ENCODE data around the gene WAS. TPM values are rescaled to one million over a fixed set of nuclear protein-coding genes. Genes with fewer than 3 reads are reported as not detected.
"Not testable (repeated sequence)": the region's sequence is repeated elsewhere in the genome, so short reads cannot be mapped to it uniquely, and the experiment has no call there.

WAS gene
- total and polyA plus RNA-seq, 2 of the 8 experiments (the other 6 are each of a cell fraction or from before 2014, with no cell fraction given): 0.63 to 0.65 TPM

GRCh38 chrX:48654746-48655145, 28.9 kb upstream of the WAS start:
- not testable (repeated sequence) for H3K18ac ChIP-seq (ENCODE audit: extremely low read depth, low read length); H2BK5ac ChIP-seq (ENCODE audit: low read depth, low read length); H3K27me3 ChIP-seq (replicated peaks in 1 of 4; ENCODE audit: control insufficient read depth in 3 of 4, extremely low read depth in 1 of 4, insufficient read depth in 3 of 4, low read length in 3 of 4); H3K36me3 ChIP-seq (ENCODE audit: control insufficient read depth in 2 of 4, insufficient read depth in 4 of 4, low read length in 3 of 4); H3K14ac ChIP-seq (ENCODE audit: insufficient read length); H2BK20ac ChIP-seq (ENCODE audit: low read length); H3K23me2 ChIP-seq (ENCODE audit: low read depth, low read length); H3K9me3 ChIP-seq (ENCODE audit: insufficient read depth in 2 of 2, low read depth in 1 of 2, low read length in 1 of 2); H3K4me2 ChIP-seq (ENCODE audit: insufficient read depth in 1 of 2, low read depth in 2 of 2, low read length in 2 of 2); H2BK12ac ChIP-seq (ENCODE audit: low read depth, low read length); H3K79me2 ChIP-seq (ENCODE audit: control insufficient read depth in 1 of 2, insufficient read depth in 2 of 2, low read length in 2 of 2); H4K5ac ChIP-seq (ENCODE audit: insufficient read length, low read depth, low read length); FAIRE-seq; H3K9ac ChIP-seq (replicated peaks in 1 of 4; ENCODE audit: extremely low read depth in 1 of 4, low read depth in 3 of 4, low read length in 3 of 4); H3K79me1 ChIP-seq (ENCODE audit: low read depth, low read length); H3K4me1 ChIP-seq (replicated peaks in 1 of 4; ENCODE audit: control insufficient read depth in 3 of 4, insufficient read depth in 4 of 4, low read length in 3 of 4); H3K23ac ChIP-seq (ENCODE audit: insufficient read length); H3K4ac ChIP-seq (replicated peaks; ENCODE audit: insufficient read length, low read depth, low read length); H4K20me1 ChIP-seq (replicated peaks in 1 of 2; ENCODE audit: control insufficient read depth in 1 of 2, insufficient read depth in 2 of 2, low read length in 2 of 2); DNase-seq (ENCODE audit: low read depth in 1 of 2, low spot score in 2 of 2); H2BK120ac ChIP-seq (replicated peaks; ENCODE audit: low read depth, low read length); H3K27ac ChIP-seq (ENCODE audit: low read depth, low read length); H4K8ac ChIP-seq (ENCODE audit: extremely low read depth, insufficient read depth, low read length); H3K4me3 ChIP-seq (ENCODE audit: extremely low read depth in 1 of 4, insufficient read depth in 2 of 4, low read depth in 3 of 4, low read length in 4 of 4); H4K91ac ChIP-seq (replicated peaks; ENCODE audit: insufficient read length, low read length); H3K56ac ChIP-seq (replicated peaks; ENCODE audit: insufficient read length, low read depth, low read length); H2AK5ac ChIP-seq (ENCODE audit: low read depth, low read length); H2BK15ac ChIP-seq (ENCODE audit: low read length); H2AFZ ChIP-seq (ENCODE audit: low read length)
- ChIA-PET POLR2A (ENCODE audit: partially characterized antibody) (interaction anchor here (1.2 kb wide), 2 partner anchors 37 to 243 kb away, joined by 3 read pairs; partner anchors contain the start of genes PQBP1 and TIMM17B), CTCF (ENCODE audit: partially characterized antibody) (interaction anchor here (0.6 kb wide), 1 partner anchor 16 kb away, joined by 3 read pairs; no protein-coding TSS in a partner anchor)
- 83% methylated on average over 9 of the region's 19 CpGs; no CpG with 5 or more reads in 1 of the 2 experiments for WGBS, 2 experiments (ENCODE audit: extremely low coverage in 1 of 2, insufficient coverage in 1 of 2, insufficient read length in 1 of 2, insufficient replicate concordance in 2 of 2, low coverage in 1 of 2, low lambda C conversion rate in 2 of 2, missing lambda C conversion rate in 1 of 2)

GRCh38 chrX:48659686-48660085, 23.9 kb upstream of the WAS start:
- H3K79me2 ChIP-seq (ENCODE audit: control insufficient read depth in 1 of 2, insufficient read depth in 2 of 2, low read length in 2 of 2); H2BK20ac ChIP-seq (ENCODE audit: low read length); H3K23ac ChIP-seq (ENCODE audit: insufficient read length); H3K4me1 ChIP-seq (replicated peaks in 1 of 4; ENCODE audit: control insufficient read depth in 3 of 4, insufficient read depth in 4 of 4, low read length in 3 of 4); H2BK5ac ChIP-seq (ENCODE audit: low read depth, low read length); H3K36me3 ChIP-seq (ENCODE audit: control insufficient read depth in 2 of 4, insufficient read depth in 4 of 4, low read length in 3 of 4); H3K4ac ChIP-seq (replicated peaks; ENCODE audit: insufficient read length, low read depth, low read length); H3K27ac ChIP-seq (ENCODE audit: low read depth, low read length); H3K14ac ChIP-seq (ENCODE audit: insufficient read length); POLR2A ChIA-PET (ENCODE audit: partially characterized antibody); H3K18ac ChIP-seq (ENCODE audit: extremely low read depth, low read length); DNase-seq (ENCODE audit: low read depth in 1 of 2, low spot score in 2 of 2); H4K8ac ChIP-seq (ENCODE audit: extremely low read depth, insufficient read depth, low read length); H2BK12ac ChIP-seq (ENCODE audit: low read depth, low read length); H3K9ac ChIP-seq (replicated peaks in 1 of 4; ENCODE audit: extremely low read depth in 1 of 4, low read depth in 3 of 4, low read length in 3 of 4); H3K23me2 ChIP-seq (ENCODE audit: low read depth, low read length); H2AFZ ChIP-seq (ENCODE audit: low read length); H2BK120ac ChIP-seq (replicated peaks; ENCODE audit: low read depth, low read length); H3K79me1 ChIP-seq (ENCODE audit: low read depth, low read length); H3K4me2 ChIP-seq (ENCODE audit: insufficient read depth in 1 of 2, low read depth in 2 of 2, low read length in 2 of 2); H3K9me3 ChIP-seq (ENCODE audit: insufficient read depth in 2 of 2, low read depth in 1 of 2, low read length in 1 of 2); FAIRE-seq; H4K20me1 ChIP-seq (replicated peaks in 1 of 2; ENCODE audit: control insufficient read depth in 1 of 2, insufficient read depth in 2 of 2, low read length in 2 of 2); H4K5ac ChIP-seq (ENCODE audit: insufficient read length, low read depth, low read length); H2BK15ac ChIP-seq (ENCODE audit: low read length); CTCF ChIA-PET (ENCODE audit: partially characterized antibody); H3K4me3 ChIP-seq (ENCODE audit: extremely low read depth in 1 of 4, insufficient read depth in 2 of 4, low read depth in 3 of 4, low read length in 4 of 4); H3K27me3 ChIP-seq (replicated peaks in 1 of 4; ENCODE audit: control insufficient read depth in 3 of 4, extremely low read depth in 1 of 4, insufficient read depth in 3 of 4, low read length in 3 of 4); H2AK5ac ChIP-seq (ENCODE audit: low read depth, low read length); H3K56ac ChIP-seq (replicated peaks; ENCODE audit: insufficient read length, low read depth, low read length); H4K91ac ChIP-seq (replicated peaks; ENCODE audit: insufficient read length, low read length): not testable (repeated sequence)
- WGBS, 2 experiments (ENCODE audit: extremely low coverage in 1 of 2, insufficient coverage in 1 of 2, insufficient read length in 1 of 2, insufficient replicate concordance in 2 of 2, low coverage in 1 of 2, low lambda C conversion rate in 2 of 2, missing lambda C conversion rate in 1 of 2): no CpG with 5 or more reads among the region's 34 CpGs

Measured in H1 (cell line).